NCI-H187 treated with DMSO at 0.1 percent for 48 hours (cell line): ENCODE data around the gene PPIL1.
"Not testable (repeated sequence)": the region's sequence is repeated elsewhere in the genome, so short reads cannot be mapped to it uniquely, and the experiment has no call there.

Experiments
- DNase-seq: peaks from one replicate; lab custom pipeline; 2025; lab: John Stamatoyannopoulos, UW

Gene PPIL1

DNA sequence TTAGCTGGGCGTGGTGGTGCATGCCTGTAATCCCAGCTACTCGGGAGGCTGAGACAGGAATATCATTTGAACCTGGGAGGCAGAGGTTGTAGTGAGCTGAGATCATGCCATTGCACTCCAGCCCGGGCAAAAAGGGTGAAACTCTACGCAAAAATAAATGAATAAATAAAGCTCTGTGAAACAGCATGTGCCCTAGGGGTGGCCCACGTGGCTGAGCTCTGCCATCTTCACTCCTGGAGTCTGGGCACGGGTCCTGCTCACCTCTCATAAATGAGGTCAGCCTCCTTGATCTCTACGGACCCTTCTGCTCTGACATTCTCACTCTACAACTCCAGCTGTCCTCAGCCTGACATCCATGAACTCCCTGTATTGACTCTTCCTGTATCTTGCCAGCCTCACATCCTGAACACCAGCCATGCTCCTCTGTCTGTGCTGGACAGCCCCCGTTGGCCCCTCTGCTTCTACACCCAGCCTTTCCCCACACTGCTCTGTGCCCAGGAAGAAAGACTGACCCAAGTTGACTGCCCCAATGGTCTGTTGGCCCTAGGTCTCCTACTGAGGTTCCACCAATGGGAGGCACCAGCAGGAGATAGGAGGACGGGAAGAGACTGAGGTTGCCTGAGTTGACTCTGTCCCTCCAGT, 57.3 kb downstream of the PPIL1 start:
- no peak for DNase-seq

DNA sequence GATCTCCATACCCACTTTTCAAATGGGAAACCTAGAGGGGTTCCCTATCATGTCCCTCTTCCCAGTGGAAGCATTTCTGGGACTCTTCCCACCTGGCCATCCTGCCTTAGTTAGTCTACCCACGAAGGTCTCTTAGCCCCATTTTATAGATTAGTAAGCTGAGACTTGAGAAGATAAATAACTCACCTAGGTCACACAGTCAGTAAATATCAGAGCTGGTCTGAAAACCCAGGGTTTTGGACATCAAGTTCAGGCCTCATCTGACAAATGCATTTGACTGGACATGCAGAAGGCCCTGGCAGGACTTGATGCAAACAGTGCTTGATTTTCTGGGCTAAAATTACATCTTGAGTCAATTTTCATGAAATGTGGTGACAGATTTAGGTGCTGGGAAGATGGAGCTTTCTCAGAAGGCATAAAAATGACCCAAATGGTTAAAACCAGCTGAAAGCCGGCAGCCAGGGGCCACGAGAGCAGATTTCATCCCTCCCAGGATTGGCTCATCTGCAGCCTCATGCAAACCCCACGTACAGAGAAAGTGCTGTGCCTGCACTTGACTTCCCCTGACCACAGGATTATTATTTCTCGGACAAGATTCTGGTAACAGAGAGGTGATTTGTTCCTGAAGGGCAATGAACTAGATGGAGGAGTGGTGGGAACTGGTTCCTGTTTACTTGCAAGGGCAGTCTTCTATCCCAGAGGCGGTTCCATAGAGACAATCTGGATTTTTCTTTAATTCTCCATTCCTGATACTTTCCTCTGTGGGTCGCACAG, 58.5 kb downstream of the PPIL1 start:
- no peak for DNase-seq

DNA sequence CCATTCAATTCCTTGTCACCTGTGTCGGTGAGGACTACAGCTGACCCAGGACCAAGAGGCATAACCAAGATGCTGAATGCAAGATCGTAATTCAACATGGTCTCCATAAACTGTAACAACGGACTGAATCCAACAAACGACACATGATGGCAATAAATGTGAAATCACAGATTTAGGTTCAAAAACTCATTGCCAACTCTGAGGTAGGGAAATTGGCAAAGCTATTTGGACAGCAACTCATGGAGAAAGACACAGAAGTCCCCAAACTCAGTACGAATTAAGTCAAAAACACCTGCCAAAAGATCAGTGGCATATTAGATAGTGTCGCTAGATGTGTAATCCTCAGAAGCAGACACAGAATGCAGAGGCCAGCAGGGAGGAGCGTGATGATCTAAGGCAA, 60.4 kb downstream of the PPIL1 start:
- DNase-seq = no peak

DNA sequence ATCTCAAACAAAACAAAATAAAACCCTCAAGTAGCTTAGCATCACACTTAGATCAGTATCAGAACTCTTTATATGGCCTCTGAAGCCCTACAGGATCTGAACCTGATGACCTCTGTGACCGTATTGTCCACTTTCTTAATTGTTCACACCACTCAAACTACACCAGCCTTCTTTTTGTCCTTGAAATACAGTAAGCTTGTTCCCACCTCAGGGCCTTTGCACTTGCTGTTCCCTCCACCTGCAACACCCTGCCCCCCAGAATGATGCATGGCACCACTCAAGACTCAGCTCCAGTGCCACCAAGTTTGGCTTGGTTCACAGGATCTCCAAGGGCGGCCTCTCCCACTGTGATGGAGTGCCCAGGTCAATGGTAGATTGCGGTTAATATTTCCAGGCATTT, 61.1 kb downstream of the PPIL1 start:
- DNase-seq = no peak

DNA sequence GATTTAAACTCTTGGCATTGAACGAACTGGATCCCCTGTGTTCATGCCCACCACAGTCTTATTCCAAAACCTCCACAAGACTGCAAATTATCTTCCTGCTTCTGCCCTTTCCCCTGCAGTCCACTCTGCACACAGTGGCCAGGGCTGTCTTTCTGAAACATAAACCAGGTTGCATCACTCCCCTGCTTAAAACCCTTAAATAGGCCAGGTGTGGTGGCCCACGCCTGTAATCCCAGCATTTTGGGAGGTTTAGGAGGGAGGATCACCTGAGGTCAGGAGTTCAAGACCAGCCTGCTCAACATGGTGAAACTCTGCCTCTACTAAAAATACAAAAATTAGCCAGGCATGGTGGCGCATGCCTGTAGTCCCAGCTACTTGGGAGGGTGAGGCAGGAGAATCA, 61.6 kb downstream of the PPIL1 start:
- DNase-seq = not testable (repeated sequence)

DNA sequence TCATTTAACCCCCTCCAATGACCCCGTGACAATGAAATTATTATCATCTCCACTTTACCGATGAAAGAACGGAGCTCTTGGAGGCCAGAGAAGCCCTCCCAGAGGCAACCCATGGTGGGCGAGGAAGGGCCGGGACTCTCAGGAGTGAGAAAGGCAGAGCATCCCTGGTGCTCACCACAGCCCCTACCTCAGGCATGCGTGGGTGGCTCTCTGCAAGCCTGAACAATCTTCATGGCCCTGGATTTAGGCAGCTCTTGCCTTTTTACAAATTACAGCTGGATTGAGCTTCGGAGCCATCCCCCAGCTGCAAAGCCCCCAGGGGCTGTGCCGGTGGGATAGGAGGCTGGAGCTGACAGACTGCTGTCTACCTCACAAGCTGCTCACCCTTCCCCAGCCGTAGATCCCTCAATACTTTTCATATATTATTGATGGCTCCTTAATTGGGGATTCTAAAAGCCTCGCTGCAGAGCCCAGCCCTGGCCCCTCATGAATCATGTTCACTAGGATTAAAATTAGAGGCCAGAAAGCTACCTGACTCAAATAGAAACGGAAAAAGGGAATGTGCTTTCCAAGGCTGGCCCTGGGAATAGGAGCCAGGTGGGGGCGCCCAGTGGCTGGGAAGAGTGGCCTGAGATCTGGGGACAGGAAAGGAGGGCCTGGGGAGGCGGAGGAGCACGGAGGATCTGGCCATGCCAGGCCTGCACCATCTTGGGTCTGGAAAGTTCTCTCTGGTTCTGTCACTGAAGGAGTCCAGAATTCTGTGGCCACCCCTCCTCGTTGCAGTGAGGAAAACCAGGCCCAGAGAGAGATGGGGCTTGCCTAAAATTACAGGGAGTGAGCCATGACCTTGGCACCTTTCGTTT, 64.4 kb downstream of the PPIL1 start:
- no peak for DNase-seq

DNA sequence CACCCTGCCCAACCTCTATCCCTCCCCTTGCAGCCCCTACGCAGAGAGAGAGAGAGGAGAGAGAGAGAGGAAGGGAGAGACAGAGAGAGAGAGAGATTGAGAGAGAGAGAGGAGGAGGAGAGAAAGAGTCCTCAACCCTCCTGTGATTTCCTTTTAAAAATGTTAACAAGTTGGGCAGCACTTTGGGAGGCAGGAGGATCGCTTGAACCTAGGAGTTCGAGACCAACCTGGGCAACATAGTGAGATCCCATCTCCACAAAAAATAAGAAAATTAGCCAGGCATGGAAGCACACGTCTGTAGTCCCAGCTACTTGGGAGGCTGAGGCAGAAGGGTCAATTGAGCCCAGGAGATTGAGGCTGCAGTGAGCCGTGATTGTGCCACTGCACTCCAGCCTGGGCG, 65.4 kb downstream of the PPIL1 start:
- no peak for DNase-seq

DNA sequence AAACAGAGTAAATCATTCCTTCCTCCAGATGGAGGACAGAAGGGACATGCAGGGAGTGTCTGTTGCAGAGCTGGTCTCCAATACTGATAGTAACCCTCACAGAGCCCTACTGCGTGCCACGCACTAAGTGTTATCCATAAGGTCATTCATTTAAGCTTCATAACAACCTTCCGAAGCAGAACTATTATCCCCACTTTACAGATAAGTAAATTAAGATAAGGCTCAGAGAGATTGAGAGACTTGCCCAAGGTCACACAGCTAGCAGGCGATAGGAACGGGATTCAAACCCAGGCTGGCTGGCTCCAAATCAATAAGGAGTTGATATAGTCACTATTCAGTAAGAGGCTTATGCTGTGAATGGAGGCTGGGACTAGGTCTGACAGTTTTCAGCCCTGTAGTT, 66.0 kb downstream of the PPIL1 start:
- no peak for DNase-seq

DNA sequence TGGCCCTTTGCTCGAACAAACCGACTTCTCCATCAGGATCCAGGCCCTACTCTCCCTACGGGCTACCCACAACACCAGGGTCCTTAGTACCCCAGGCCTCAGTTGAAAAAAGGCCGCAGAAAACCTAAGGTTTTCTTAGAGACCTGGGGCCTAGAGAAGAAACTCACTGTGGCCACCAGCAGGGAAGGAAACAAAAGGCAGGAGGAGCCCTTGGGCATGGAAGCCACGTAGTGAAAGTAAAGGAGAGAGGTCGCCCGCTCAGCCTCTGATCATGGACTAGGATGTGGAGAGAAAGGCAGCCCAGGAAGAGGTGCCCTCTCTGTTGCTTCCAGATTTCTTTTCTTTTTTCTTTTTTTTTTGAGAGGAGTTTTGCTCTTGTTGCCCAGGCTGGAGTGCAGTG, 66.9 kb downstream of the PPIL1 start:
- DNase-seq = no peak

DNA sequence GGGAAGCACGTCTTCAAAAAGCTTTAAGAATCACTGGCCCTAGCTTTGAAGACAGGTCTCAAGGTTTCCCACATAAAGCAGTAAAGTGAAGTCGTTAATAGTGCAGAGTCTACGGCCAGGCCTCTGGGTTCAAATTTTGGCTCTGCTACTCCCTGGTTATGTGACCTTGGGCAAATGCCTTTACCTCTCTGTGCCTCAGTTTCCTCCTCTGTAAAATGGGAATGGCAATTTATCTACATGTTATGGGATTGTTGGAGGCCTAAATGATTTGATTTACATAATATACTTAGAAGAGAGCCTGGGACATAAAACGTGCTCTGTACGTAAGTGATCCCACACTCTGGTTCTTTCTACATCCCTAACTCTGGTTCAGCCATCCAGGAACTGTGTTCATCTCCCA, 67.5 kb downstream of the PPIL1 start:
- DNase-seq = no peak

DNA sequence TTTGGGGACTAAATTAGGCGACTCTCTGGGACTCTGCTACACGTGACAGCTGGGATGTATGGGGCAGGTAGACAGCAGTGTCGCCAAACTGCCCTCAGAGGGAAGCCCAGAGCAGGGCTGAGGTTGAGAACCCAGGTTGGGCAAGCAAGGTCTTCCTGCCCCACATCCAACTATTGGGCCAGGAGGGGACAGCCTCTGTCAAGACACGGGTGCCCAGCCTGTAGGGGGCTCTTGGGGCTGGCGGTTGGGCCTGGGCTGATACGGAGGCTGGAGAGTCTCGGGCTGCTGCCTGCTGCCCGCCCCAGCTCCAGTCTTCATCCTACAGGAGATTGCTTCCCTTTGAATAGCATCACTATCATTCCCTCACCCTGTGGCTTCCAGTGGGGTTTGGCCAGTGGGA, 68.7 kb downstream of the PPIL1 start:
- no peak for DNase-seq

DNA sequence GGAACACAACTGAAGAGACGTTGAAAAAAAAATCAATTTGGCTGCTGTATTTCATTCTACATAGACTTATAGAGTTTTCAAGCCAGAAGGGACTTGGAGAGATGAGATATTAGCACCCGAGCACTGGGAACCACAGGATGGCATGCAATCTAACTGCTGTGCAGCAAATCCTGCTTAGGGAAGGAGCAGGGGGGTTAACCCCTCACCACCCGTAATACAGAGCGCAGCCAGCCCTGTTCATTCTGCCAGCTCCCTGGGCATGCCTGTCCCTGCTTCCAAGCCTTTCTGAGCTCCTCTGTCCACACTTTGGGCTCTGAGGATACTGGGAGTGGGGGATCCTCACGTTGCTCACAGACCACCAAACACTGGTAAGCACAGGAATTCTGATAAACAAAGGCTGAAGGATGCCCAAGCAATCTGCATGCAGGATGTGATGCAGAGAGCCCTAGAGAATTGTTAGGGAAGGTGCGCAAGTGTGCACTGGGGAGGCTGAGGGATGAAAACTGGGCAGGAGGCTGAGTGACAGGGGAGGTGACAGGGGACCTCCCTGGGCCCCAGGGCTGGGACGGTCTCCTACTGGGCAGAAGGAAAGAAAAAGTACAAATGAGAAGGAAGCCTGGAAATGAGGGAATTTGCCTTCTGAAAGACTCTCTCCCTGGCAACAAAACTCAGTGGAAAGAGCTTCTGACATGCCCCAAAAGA, 69.4 kb downstream of the PPIL1 start:
- no peak for DNase-seq
